Peyer's patch (tissue), 4 donors: ENCODE results near the gene SGPP1. TPM values are rescaled to one million over a fixed set of nuclear protein-coding genes. Genes with fewer than 3 reads are reported as not detected.
A peak's percentile ranks its signal among the peaks of the same experiment; 100 is the strongest.

Experiments
- DNase-seq, 3 donors: peaks; one replicate each; pipeline ENCODE4 v3.0.0-alpha.2; 2017 to 2019
- H3K27ac ChIP-seq, 4 donors: fragments of 200-600 bp; sonication (generic); one replicate each; pipeline ENCODE4 v1.5.1; 2016 to 2019
- H3K27me3 ChIP-seq, 2 donors: fragments of 200-600 bp; sonication (generic); one replicate each; pipeline ENCODE4 v1.5.1; 2019
- H3K36me3 ChIP-seq, 3 donors: fragments of 200-600 bp; sonication (generic); one replicate each; pipeline ENCODE4 v1.5.1; 2016 to 2019
- H3K4me1 ChIP-seq, 4 donors: fragments of 200-600 bp; sonication (generic); one replicate each; pipeline ENCODE4 v1.5.1; 2016 to 2019
- H3K4me3 ChIP-seq, 4 donors: fragments of 200-600 bp; sonication (generic); 1 replicate in 3 of 4; 2 replicates in 1 of 4; pipeline ENCODE4 v1.5.1; 2016 to 2019; ENCODE audit warnings: mild to moderate bottlenecking in 1 of 4
- H3K9me3 ChIP-seq, 4 donors: fragments of 200-600 bp; sonication (generic); one replicate each; pipeline ENCODE4 v1.5.1; 2016 to 2019; ENCODE audit warnings: mild to moderate bottlenecking in 1 of 4
- POLR2A ChIP-seq, 2 donors: fragments of 450-650 bp; IDR thresholded peaks; one replicate each; pipeline ENCODE4 v1.5.1; 2017; ENCODE audit warnings: antibody characterized with exemption in 2 of 2, mild to moderate bottlenecking in 2 of 2, moderate library complexity in 2 of 2
- total RNA-seq, 4 donors: library from RNA; depleted of rRNA; stranded (reverse); fragments of >200 nt; gene quantifications; one replicate each; pipeline ENCODE4 v1.1.0, GENCODE V29; 2016
- TF ChIP-seq, protein P1 (sequence below), 6 experiments: fragments of 450-650 bp in 4 of 6; fragments of 200-600 bp in 2 of 6; sonication (generic) in 1 of 6; IDR thresholded peaks; one replicate each; pipeline ENCODE4 v1.5.1; 2017 to 2019; ENCODE audit warnings: antibody characterized with exemption in 6 of 6, mild to moderate bottlenecking in 3 of 6, moderate library complexity in 1 of 6

Gene SGPP1
- total RNA-seq, 4 donors from 2014 or later: 10.9 to 21.5 (median 16.4) TPM

GRCh38 chr14:63725786-63726460 is 1.9 kb downstream of the SGPP1 start:
- H3K27ac ChIP-seq: peak overlapping the region in 2 of 4 donors; percentile 95 to 98
- TF ChIP-seq, protein P1, sequence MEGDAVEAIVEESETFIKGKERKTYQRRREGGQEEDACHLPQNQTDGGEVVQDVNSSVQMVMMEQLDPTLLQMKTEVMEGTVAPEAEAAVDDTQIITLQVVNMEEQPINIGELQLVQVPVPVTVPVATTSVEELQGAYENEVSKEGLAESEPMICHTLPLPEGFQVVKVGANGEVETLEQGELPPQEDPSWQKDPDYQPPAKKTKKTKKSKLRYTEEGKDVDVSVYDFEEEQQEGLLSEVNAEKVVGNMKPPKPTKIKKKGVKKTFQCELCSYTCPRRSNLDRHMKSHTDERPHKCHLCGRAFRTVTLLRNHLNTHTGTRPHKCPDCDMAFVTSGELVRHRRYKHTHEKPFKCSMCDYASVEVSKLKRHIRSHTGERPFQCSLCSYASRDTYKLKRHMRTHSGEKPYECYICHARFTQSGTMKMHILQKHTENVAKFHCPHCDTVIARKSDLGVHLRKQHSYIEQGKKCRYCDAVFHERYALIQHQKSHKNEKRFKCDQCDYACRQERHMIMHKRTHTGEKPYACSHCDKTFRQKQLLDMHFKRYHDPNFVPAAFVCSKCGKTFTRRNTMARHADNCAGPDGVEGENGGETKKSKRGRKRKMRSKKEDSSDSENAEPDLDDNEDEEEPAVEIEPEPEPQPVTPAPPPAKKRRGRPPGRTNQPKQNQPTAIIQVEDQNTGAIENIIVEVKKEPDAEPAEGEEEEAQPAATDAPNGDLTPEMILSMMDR (IDR thresholded peaks at IDR 0.05): no peak
- no peak for TF ChIP-seq POLR2A (IDR thresholded peaks at IDR 0.05)
- H3K27me3 ChIP-seq: no peaks in the 10 kb centered on the region
- H3K4me3 ChIP-seq: peak overlapping the region; percentile 86 to 100 (median 97)
- no peaks in the 10 kb centered on the region for H3K9me3 ChIP-seq
- peaks cover 0 to 3% (median 0%) of the 10 kb centered on the region in 3 donors for H3K36me3 ChIP-seq
- peaks cover 0 to 29% (median 0%) of the 10 kb centered on the region in 4 donors for H3K4me1 ChIP-seq
- DNase-seq: no peak

- H3K4me1 ChIP-seq: no peaks in the 10 kb centered on the region
- H3K27ac ChIP-seq: no peak overlapping the region
- H3K4me3 ChIP-seq: no peak overlapping the region
- no peaks in the 10 kb centered on the region for H3K27me3 ChIP-seq
- TF ChIP-seq, protein P1 (IDR thresholded peaks at IDR 0.05): no peak
- TF ChIP-seq POLR2A (IDR thresholded peaks at IDR 0.05): no peak
- no peak for DNase-seq
- H3K9me3 ChIP-seq: peaks cover 0 to 17% (median 0%) of the 10 kb centered on the region in 4 donors
- H3K36me3 ChIP-seq: peaks cover 0 to 20% (median 0%) of the 10 kb centered on the region in 3 donors
These were observed 10.2 kb downstream of the SGPP1 start for GRCh38 chr14:63717702-63718101.

- no peaks in the 10 kb centered on the region for H3K27me3 ChIP-seq
These were observed 12.5 kb downstream of the SGPP1 start for GRCh38 chr14:63715360-63715759.

GRCh38 chr14:63713764-63714163 is 14.1 kb downstream of the SGPP1 start:
- no peak for TF ChIP-seq POLR2A (IDR thresholded peaks at IDR 0.05)
- TF ChIP-seq, protein P1 (IDR thresholded peaks at IDR 0.05): no peak
- Histone ChIP-seq H3K27me3 (no peaks in the 10 kb centered on the region), H3K4me3 (no peak overlapping the region), H3K4me1 (no peaks in the 10 kb centered on the region), H3K9me3 (peaks cover 0 to 17% (median 0%) of the 10 kb centered on the region in 4 donors), H3K36me3 (peaks cover 0 to 10% (median 0%) of the 10 kb centered on the region in 3 donors), H3K27ac (no peak overlapping the region)
- no peak for DNase-seq

More at GRCh38 chr14:63715360-63715759, 12.5 kb downstream of the SGPP1 start:
- DNase-seq: no peak
- TF ChIP-seq POLR2A (IDR thresholded peaks at IDR 0.05): no peak
- TF ChIP-seq, protein P1 (IDR thresholded peaks at IDR 0.05): no peak
- Histone ChIP-seq H3K4me3 (no peak overlapping the region), H3K27ac (no peak overlapping the region), H3K4me1 (no peaks in the 10 kb centered on the region), H3K9me3 (peaks cover 0 to 17% (median 0%) of the 10 kb centered on the region in 4 donors), H3K36me3 (peaks cover 0 to 11% (median 0%) of the 10 kb centered on the region in 3 donors)

DNA sequence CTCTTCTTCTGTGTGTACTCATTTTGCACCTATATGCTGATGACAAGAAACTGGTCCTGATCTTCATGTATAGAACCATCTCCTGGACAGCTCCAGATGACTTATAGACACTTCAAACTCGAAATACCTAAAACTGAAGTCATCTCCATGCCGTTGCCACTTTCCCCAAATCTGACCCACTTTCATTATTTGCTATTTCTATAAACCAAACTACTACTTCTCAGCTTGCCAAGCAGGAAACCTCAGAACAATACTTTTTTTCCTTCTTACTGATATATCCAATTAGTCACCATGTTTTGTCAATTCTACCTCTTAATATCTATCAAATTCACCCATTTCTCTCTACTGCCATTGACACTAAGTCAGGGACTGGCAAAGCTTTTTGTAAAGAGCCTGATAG is 14.8 kb downstream of the SGPP1 start:
- H3K4me3 ChIP-seq: no peak overlapping the region
- TF ChIP-seq, protein P1 (IDR thresholded peaks at IDR 0.05): no peak
- no peak for TF ChIP-seq POLR2A (IDR thresholded peaks at IDR 0.05)
- peaks cover 0 to 16% (median 0%) of the 10 kb centered on the region in 4 donors for H3K9me3 ChIP-seq
- H3K4me1 ChIP-seq: no peaks in the 10 kb centered on the region
- H3K36me3 ChIP-seq: peaks cover 0 to 10% (median 0%) of the 10 kb centered on the region in 3 donors
- no peak overlapping the region for H3K27ac ChIP-seq
- DNase-seq: no peak
- H3K27me3 ChIP-seq: no peaks in the 10 kb centered on the region
